CD4-positive, alpha-beta T cell (primary cell): Measurements from ENCODE around the gene PDE8B. TPM values are rescaled to one million over a fixed set of nuclear protein-coding genes. Genes with fewer than 3 reads are reported as not detected.

ENCODE experiments used
- ATAC-seq: fragments of 200-7000 bp; cut with Tn5 transposase; one replicate; pipeline ENCODE4 v1.10.0; 2022; ENCODE audit warnings: mild to moderate bottlenecking; ENCODE audit not compliant: poor library complexity
- CTCF ChIA-PET: fragments of 350-600 bp; sonication (Branson Sonifier 250); formaldehyde crosslinking; loops from one replicate; lab custom pipeline; 2021; ENCODE audit warnings: antibody characterized with exemption, inconsistent platforms; lab: Charles Lee
- POLR2A ChIA-PET: fragments of 350-600 bp; sonication (Branson Sonifier 250); formaldehyde crosslinking; loops from one replicate; lab custom pipeline; 2021; ENCODE audit warnings: antibody characterized with exemption, inconsistent platforms; lab: Charles Lee
- DNase-seq, 14 experiments: peaks; one replicate each; pipeline ENCODE4 v3.0.0-alpha.2; 2013 to 2020; ENCODE audit warnings: mixed read lengths in 2 of 14
- H3K27ac ChIP-seq, 2 donors: one replicate each; pipeline versions ENCODE4 v1.5.1 to v1.7.0; 2013; ENCODE audit warnings: low read length in 2 of 2, low read depth in 1 of 2, mild to moderate bottlenecking in 1 of 2
- H3K27me3 ChIP-seq, 2 experiments: 1 replicate in 1 of 2; 2 replicates in 1 of 2; pipeline versions ENCODE4 v1.6.1 to v1.7.0; 2013; ENCODE audit warnings: low read length in 2 of 2, control low read depth in 1 of 2, mild to moderate bottlenecking in 1 of 2, moderate library complexity in 1 of 2; ENCODE audit not compliant: insufficient read depth in 2 of 2, control insufficient read depth in 1 of 2
- H3K36me3 ChIP-seq: one replicate; pipeline ENCODE4 v1.6.1; 2013; ENCODE audit warnings: low read length, control low read depth; ENCODE audit not compliant: insufficient read depth
- H3K4me1 ChIP-seq: one replicate; pipeline ENCODE4 v1.6.1; 2013; ENCODE audit warnings: low read length, control low read depth; ENCODE audit not compliant: insufficient read depth
- H3K4me3 ChIP-seq: one replicate; pipeline ENCODE4 v1.5.1; 2013; ENCODE audit warnings: mild to moderate bottlenecking, low read length, moderate library complexity
- H3K9me3 ChIP-seq, 2 experiments: 1 replicate in 1 of 2; 2 replicates in 1 of 2; pipeline versions ENCODE4 v1.6.1 to v1.7.0; 2013; ENCODE audit warnings: low read length in 2 of 2, mild to moderate bottlenecking in 2 of 2, control low read depth in 1 of 2, moderate library complexity in 1 of 2; ENCODE audit not compliant: control insufficient read depth in 1 of 2, insufficient read depth in 1 of 2
- H3K27ac Mint-ChIP-seq: one replicate; pipeline ENCODE4 v1.8.0; 2020; ENCODE audit warnings: mixed read lengths
- H3K27me3 Mint-ChIP-seq: one replicate; pipeline ENCODE4 v1.8.0; 2021; ENCODE audit warnings: mixed read lengths
- H3K36me3 Mint-ChIP-seq: one replicate; pipeline ENCODE4 v1.8.0; 2021; ENCODE audit warnings: low read depth, mixed read lengths
- H3K4me1 Mint-ChIP-seq: one replicate; pipeline ENCODE4 v1.8.0; 2021; ENCODE audit warnings: low read depth, mixed read lengths
- H3K4me3 Mint-ChIP-seq: one replicate; pipeline ENCODE4 v1.8.0; 2020; ENCODE audit warnings: mild to moderate bottlenecking, mixed read lengths
- H3K9me3 Mint-ChIP-seq: one replicate; pipeline ENCODE4 v1.8.0; 2020; ENCODE audit warnings: mixed read lengths
- intact Hi-C, 2 experiments: fragments of 100-400 bp; cut with DNase I in 1 of 2; cut with micrococcal nuclease in 1 of 2; formaldehyde crosslinking; loops; one replicate each; pipeline versions ENCODE4 v1.15.1 to v1.9.0; 2023 to 2025; cut with DNase I, micrococcal nuclease
- total RNA-seq, 174 experiments: library from RNA in 2 of 174; stranded (reverse) in 2 of 174; gene quantifications; one replicate each; pipeline ENCODE4 v1.2.3 and lab custom pipeline; 2021 to 2026
- TF ChIP-seq, protein P1 (sequence below): fragments of 200-600 bp; IDR thresholded peaks from one replicate; pipeline ENCODE4 v1.8.0; 2022; ENCODE audit warnings: antibody characterized with exemption, mild to moderate bottlenecking

Gene PDE8B
- total RNA-seq, 2 experiments from 2014 or later: 0.22 to 0.27 TPM

GRCh38 chr5:77428526-77428925 is 218.0 kb downstream of the PDE8B start:
- no peak for ATAC-seq

GRCh38 chr5:77430726-77431125 is 220.2 kb downstream of the PDE8B start:
- H3K9me3 ChIP-seq: no peaks in the 10 kb centered on the region
- no peak overlapping the region for H3K4me3 ChIP-seq
- TF ChIP-seq, protein P1, sequence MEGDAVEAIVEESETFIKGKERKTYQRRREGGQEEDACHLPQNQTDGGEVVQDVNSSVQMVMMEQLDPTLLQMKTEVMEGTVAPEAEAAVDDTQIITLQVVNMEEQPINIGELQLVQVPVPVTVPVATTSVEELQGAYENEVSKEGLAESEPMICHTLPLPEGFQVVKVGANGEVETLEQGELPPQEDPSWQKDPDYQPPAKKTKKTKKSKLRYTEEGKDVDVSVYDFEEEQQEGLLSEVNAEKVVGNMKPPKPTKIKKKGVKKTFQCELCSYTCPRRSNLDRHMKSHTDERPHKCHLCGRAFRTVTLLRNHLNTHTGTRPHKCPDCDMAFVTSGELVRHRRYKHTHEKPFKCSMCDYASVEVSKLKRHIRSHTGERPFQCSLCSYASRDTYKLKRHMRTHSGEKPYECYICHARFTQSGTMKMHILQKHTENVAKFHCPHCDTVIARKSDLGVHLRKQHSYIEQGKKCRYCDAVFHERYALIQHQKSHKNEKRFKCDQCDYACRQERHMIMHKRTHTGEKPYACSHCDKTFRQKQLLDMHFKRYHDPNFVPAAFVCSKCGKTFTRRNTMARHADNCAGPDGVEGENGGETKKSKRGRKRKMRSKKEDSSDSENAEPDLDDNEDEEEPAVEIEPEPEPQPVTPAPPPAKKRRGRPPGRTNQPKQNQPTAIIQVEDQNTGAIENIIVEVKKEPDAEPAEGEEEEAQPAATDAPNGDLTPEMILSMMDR: no peak
- Mint-ChIP-seq H3K36me3 (peaks cover 44% of the 10 kb centered on the region), H3K27ac (no peak overlapping the region), H3K4me1 (no peaks in the 10 kb centered on the region), H3K4me3 (no peak overlapping the region), H3K27me3 (no peaks in the 10 kb centered on the region), H3K9me3 (no peaks in the 10 kb centered on the region)
- H3K4me1 ChIP-seq: no peaks in the 10 kb centered on the region
- POLR2A ChIA-PET: no interaction called here
- peaks cover 13% of the 10 kb centered on the region for H3K36me3 ChIP-seq
- no peak overlapping the region for H3K27ac ChIP-seq
- ATAC-seq (no peak), DNase-seq (no peak)
- intact Hi-C loops: no loop called here
- H3K27me3 ChIP-seq: no peaks in the 10 kb centered on the region
- CTCF ChIA-PET: no interaction called here

More at GRCh38 chr5:77428526-77428925, 218.0 kb downstream of the PDE8B start:
- Mint-ChIP-seq H3K9me3 (no peaks in the 10 kb centered on the region), H3K36me3 (peaks cover 25% of the 10 kb centered on the region), H3K4me1 (no peaks in the 10 kb centered on the region), H3K27ac (no peak overlapping the region), H3K27me3 (no peaks in the 10 kb centered on the region), H3K4me3 (no peak overlapping the region)
- ChIA-PET POLR2A (no interaction called here), CTCF (interaction anchor here (0.8 kb wide), 1 partner anchor 96 kb away, joined by 3 read pairs; no protein-coding TSS in a partner anchor)
- no peak for DNase-seq
- H3K27me3 ChIP-seq: no peaks in the 10 kb centered on the region
- H3K4me3 ChIP-seq: no peak overlapping the region
- TF ChIP-seq, protein P1: no peak
- H3K36me3 ChIP-seq: peaks cover 13% of the 10 kb centered on the region
- intact Hi-C loops: no loop called here
- H3K27ac ChIP-seq: no peak overlapping the region
- no peaks in the 10 kb centered on the region for H3K4me1 ChIP-seq
- no peaks in the 10 kb centered on the region for H3K9me3 ChIP-seq

DNA sequence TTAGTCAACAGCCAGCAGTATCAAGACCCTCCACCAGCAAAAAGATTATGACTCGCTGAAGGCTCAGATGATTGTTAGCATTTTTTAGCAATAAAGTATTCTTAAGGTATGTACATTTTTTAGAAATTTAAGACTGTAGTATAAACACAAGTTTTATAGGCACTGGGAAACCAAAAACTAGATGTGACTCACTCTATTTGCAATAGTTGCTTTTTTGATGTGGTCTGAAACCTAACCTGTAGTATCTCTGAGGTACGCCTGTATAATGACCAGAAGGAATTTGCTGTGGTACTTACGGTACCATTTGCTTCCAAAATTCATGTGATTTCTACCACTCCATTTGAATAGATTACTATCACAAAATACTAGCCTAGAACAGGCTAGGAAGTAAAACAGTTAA is 220.8 kb downstream of the PDE8B start:
- Histone ChIP-seq H3K9me3 (no peaks in the 10 kb centered on the region), H3K27me3 (no peaks in the 10 kb centered on the region), H3K27ac (no peak overlapping the region), H3K4me1 (no peaks in the 10 kb centered on the region), H3K36me3 (peaks cover 13% of the 10 kb centered on the region), H3K4me3 (no peak overlapping the region)
- Mint-ChIP-seq H3K27me3 (no peaks in the 10 kb centered on the region), H3K4me1 (no peaks in the 10 kb centered on the region), H3K9me3 (no peaks in the 10 kb centered on the region), H3K36me3 (peaks cover 47% of the 10 kb centered on the region), H3K4me3 (no peak overlapping the region), H3K27ac (no peak overlapping the region)
- ChIA-PET CTCF (no interaction called here), POLR2A (no interaction called here)
- ATAC-seq (no peak), DNase-seq (no peak)
- intact Hi-C loops: no loop called here
- TF ChIP-seq, protein P1: no peak
